K562 (cell line): ENCODE data around the gene ANXA10. TPM values are rescaled to one million over a fixed set of nuclear protein-coding genes. Genes with fewer than 3 reads are reported as not detected.
A peak's percentile ranks its signal among the peaks of the same experiment; 100 is the strongest.

ENCODE experiments used
- ARID1B ChIP-seq: fragments of 450-650 bp; IDR thresholded peaks from 2 replicates; pipeline ENCODE4 v1.6.1; 2016; ENCODE audit warnings: antibody characterized with exemption, mild to moderate bottlenecking, inconsistent platforms
- ATF7 ChIP-seq: fragments of 450-650 bp; IDR thresholded peaks from 2 replicates; pipeline ENCODE4 v1.7.1; 2014; ENCODE audit warnings: mild to moderate bottlenecking, moderate library complexity
- CTCF ChIP-seq, 3 experiments: IDR thresholded peaks in 2 of 3; conservative IDR thresholded peaks in 1 of 3; 2 replicates each; pipeline ENCODE4 v1.5.1; 2011 to 2012; ENCODE audit warnings: low read length in 3 of 3, mild to moderate bottlenecking in 3 of 3, control low read depth in 2 of 3, improper control_type of control experiment in 1 of 3, inconsistent platforms in 1 of 3, low read depth in 1 of 3, mixed read lengths in 1 of 3, moderate library complexity in 1 of 3; ENCODE audit not compliant: insufficient read depth in 2 of 3
- DEAF1 ChIP-seq: fragments of 450-650 bp; formaldehyde crosslinking; IDR thresholded peaks from 2 replicates; pipeline ENCODE4 v1.4.0; 2020; ENCODE audit warnings: mild to moderate bottlenecking, moderate library complexity
- ETV5 ChIP-seq: sonication (generic); formaldehyde crosslinking; IDR thresholded peaks from 2 replicates; pipeline ENCODE4 v1.4.0; 2020; ENCODE audit warnings: low read depth, mild to moderate bottlenecking, missing genetic modification reagents
- GABPB1 ChIP-seq: sonication (generic); formaldehyde crosslinking; IDR thresholded peaks from 2 replicates; pipeline ENCODE4 v1.8.0; 2022; ENCODE audit warnings: mild to moderate bottlenecking, missing genetic modification reagents
- KLF6 ChIP-seq: fragments of 250-450 bp; sonication (Bioruptor Pico); IDR thresholded peaks from 2 replicates; pipeline ENCODE4 v1.4.0; 2020; ENCODE audit warnings: mild to moderate bottlenecking, moderate library complexity, borderline replicate concordance
- RBM17 ChIP-seq: fragments of 200-400 bp; formaldehyde crosslinking; IDR thresholded peaks from 2 replicates; pipeline ENCODE4 v1.6.1; 2017; ENCODE audit warnings: low read depth, mild to moderate bottlenecking, low read length, borderline replicate concordance
- XRCC5 ChIP-seq: fragments of 200-400 bp; formaldehyde crosslinking; IDR thresholded peaks from 2 replicates; pipeline ENCODE4 v1.6.1; 2017; ENCODE audit warnings: low read depth, mild to moderate bottlenecking, low read length
- ZBTB5 ChIP-seq: fragments of 450-650 bp; IDR thresholded peaks from 2 replicates; pipeline ENCODE4 v1.6.1; 2017; ENCODE audit warnings: antibody characterized with exemption
- ZNF174 ChIP-seq: fragments of 250-450 bp; sonication (Bioruptor Pico); IDR thresholded peaks from 2 replicates; pipeline ENCODE4 v1.4.0; 2020; ENCODE audit warnings: mild to moderate bottlenecking
- polyA plus RNA-seq, 8 experiments: library from polyadenylated mRNA; depleted of rRNA in 4 of 8; stranded (reverse) in 5 of 8; unstranded in 3 of 8; fragments of >200 nt; fragmentation: Nextera tagmentation in 2 of 8; fragmentation: Illumina TruSeq in 1 of 8; extraction: Ambion mirVana in 2 of 8; extraction: Trizol in 1 of 8; gene quantifications; 2 replicates each; pipeline versions ENCODE4 v1.2.1 to v1.2.3, GENCODE V29; 2011 to 2014; ENCODE audit warnings: inconsistent platforms in 1 of 8, missing spikeins in 1 of 8
- total RNA-seq, 7 experiments: library from RNA; depleted of rRNA in 6 of 7; stranded (reverse); fragments of >200 nt in 6 of 7; fragmentation: Illumina TruSeq in 2 of 7; extraction: Trizol in 2 of 7; gene quantifications; 2 replicates each; pipeline versions ENCODE4 v1.2.1 to v1.2.3, GENCODE V29; 2011 to 2021; ENCODE audit warnings: low replicate concordance in 1 of 7
- TF ChIP-seq, protein P1 (sequence below): fragments of 450-650 bp; IDR thresholded peaks from 2 replicates; pipeline ENCODE4 v1.7.0; 2016; ENCODE audit warnings: borderline replicate concordance
- TF ChIP-seq, protein P2 (sequence below): sonication (generic); formaldehyde crosslinking; IDR thresholded peaks from 2 replicates; pipeline ENCODE4 v1.8.0; 2022; ENCODE audit warnings: mild to moderate bottlenecking, low read depth, missing genetic modification reagents

ANXA10 gene
- total and polyA plus RNA-seq, 9 of the 15 experiments (the other 6 are each of a cell fraction or from before 2014, with no cell fraction given): not detected

- TF ChIP-seq, protein P1, sequence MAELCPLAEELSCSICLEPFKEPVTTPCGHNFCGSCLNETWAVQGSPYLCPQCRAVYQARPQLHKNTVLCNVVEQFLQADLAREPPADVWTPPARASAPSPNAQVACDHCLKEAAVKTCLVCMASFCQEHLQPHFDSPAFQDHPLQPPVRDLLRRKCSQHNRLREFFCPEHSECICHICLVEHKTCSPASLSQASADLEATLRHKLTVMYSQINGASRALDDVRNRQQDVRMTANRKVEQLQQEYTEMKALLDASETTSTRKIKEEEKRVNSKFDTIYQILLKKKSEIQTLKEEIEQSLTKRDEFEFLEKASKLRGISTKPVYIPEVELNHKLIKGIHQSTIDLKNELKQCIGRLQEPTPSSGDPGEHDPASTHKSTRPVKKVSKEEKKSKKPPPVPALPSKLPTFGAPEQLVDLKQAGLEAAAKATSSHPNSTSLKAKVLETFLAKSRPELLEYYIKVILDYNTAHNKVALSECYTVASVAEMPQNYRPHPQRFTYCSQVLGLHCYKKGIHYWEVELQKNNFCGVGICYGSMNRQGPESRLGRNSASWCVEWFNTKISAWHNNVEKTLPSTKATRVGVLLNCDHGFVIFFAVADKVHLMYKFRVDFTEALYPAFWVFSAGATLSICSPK: no peak
- TF ChIP-seq ZBTB5: no peak
- no peak for TF ChIP-seq XRCC5
- no peak for TF ChIP-seq ETV5
- no peak for TF ChIP-seq ATF7
- TF ChIP-seq DEAF1 (CRISPR knock-in tag): 0 out of 2 replicates have a peak, but pooled peaks have one; percentile 23
- peak; percentile 49 to 65 (median 64) for TF ChIP-seq CTCF (IDR thresholded peaks at IDR 0.05 in 2 of 3, conservative IDR thresholded peaks at IDR 0.05 in 1 of 3; ENCODE audit: insufficient read depth in 2 of 3, low read depth in 1 of 3, low read length in 3 of 3)
- no peak for TF ChIP-seq RBM17
- TF ChIP-seq GABPB1 (CRISPR knock-in tag): no peak
- no peak for TF ChIP-seq KLF6
- TF ChIP-seq, protein P2, sequence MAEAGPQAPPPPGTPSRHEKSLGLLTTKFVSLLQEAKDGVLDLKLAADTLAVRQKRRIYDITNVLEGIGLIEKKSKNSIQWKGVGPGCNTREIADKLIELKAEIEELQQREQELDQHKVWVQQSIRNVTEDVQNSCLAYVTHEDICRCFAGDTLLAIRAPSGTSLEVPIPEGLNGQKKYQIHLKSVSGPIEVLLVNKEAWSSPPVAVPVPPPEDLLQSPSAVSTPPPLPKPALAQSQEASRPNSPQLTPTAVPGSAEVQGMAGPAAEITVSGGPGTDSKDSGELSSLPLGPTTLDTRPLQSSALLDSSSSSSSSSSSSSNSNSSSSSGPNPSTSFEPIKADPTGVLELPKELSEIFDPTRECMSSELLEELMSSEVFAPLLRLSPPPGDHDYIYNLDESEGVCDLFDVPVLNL (CRISPR knock-in tag): no peak
- TF ChIP-seq ZNF174 (CRISPR knock-in tag): no peak
- TF ChIP-seq ARID1B: no peak
Observed at GRCh38 chr4:168076989-168077725, 15.2 kb upstream of the ANXA10 start (continued).
